CD14-positive monocyte (primary cell): Measurements from ENCODE around the gene DTNBP1. TPM values are rescaled to one million over a fixed set of nuclear protein-coding genes. Genes with fewer than 3 reads are reported as not detected.
A peak's percentile ranks its signal among the peaks of the same experiment; 100 is the strongest.

ENCODE experiments used
- DNase-seq, 3 donors: peaks; one replicate each; pipeline ENCODE4 v3.0.0-alpha.2; 2011 to 2022
- H2AFZ ChIP-seq: 2 replicates; pipeline ENCODE4 v1.6.0; 2012; ENCODE audit warnings: mild to moderate bottlenecking, low read depth, low read length, inconsistent platforms; ENCODE audit not compliant: insufficient read depth, poor library complexity, severe bottlenecking
- H3K27ac ChIP-seq, 2 donors: 1 replicate in 1 of 2; 2 replicates in 1 of 2; pipeline ENCODE4 v1.5.1; 2012 to 2013; ENCODE audit warnings: low read length in 2 of 2, control low read depth in 1 of 2, inconsistent platforms in 1 of 2, low read depth in 1 of 2, mild to moderate bottlenecking in 1 of 2
- H3K27me3 ChIP-seq, 2 donors: one replicate each; pipeline versions ENCODE4 v1.6.0 to v1.6.1; 2011 to 2013; ENCODE audit warnings: low read length in 2 of 2; ENCODE audit not compliant: control insufficient read depth in 2 of 2, insufficient read depth in 2 of 2
- H3K36me3 ChIP-seq, 2 donors: replicated peaks in 1 of 2; 1 replicate in 1 of 2; 2 replicates in 1 of 2; pipeline versions ENCODE4 v1.5.1 to v1.6.1; 2012 to 2013; ENCODE audit warnings: low read length in 2 of 2, control low read depth in 1 of 2, inconsistent platforms in 1 of 2, mild to moderate bottlenecking in 1 of 2; ENCODE audit not compliant: insufficient read depth in 2 of 2, control insufficient read depth in 1 of 2
- H3K4me1 ChIP-seq, 2 donors: 1 replicate in 1 of 2; 2 replicates in 1 of 2; pipeline versions ENCODE4 v1.5.1 to v1.6.1; 2012 to 2013; ENCODE audit warnings: low read length in 2 of 2, control low read depth in 1 of 2, inconsistent platforms in 1 of 2, mild to moderate bottlenecking in 1 of 2, moderate library complexity in 1 of 2; ENCODE audit not compliant: insufficient read depth in 2 of 2, control insufficient read depth in 1 of 2
- H3K4me2 ChIP-seq: replicated peaks from 2 replicates; pipeline ENCODE3; 2012; ENCODE audit warnings: low read length, moderate library complexity, mild to moderate bottlenecking; ENCODE audit not compliant: poor library complexity, severe bottlenecking; ENCODE audit errors: extremely low read depth
- H3K4me3 ChIP-seq, 3 experiments: fragments of 200-600 bp in 1 of 3; sonication (generic) in 1 of 3; replicated peaks in 1 of 3; 1 replicate in 2 of 3; 2 replicates in 1 of 3; pipeline ENCODE4 v1.5.1; 2011 to 2013; ENCODE audit warnings: low read length in 3 of 3, mild to moderate bottlenecking in 3 of 3, control low read depth in 2 of 3, low read depth in 2 of 3, inconsistent platforms in 1 of 3, moderate library complexity in 1 of 3
- H3K79me2 ChIP-seq: 2 replicates; pipeline ENCODE4 v1.6.0; 2012; ENCODE audit warnings: mild to moderate bottlenecking, control low read depth, inconsistent platforms, low read length, moderate library complexity; ENCODE audit not compliant: insufficient read depth
- H3K9ac ChIP-seq: 2 replicates; pipeline ENCODE4 v1.6.0; 2017; ENCODE audit warnings: low read length, mild to moderate bottlenecking; ENCODE audit not compliant: insufficient read depth, poor library complexity, severe bottlenecking
- H3K9me3 ChIP-seq, 2 donors: replicated peaks in 1 of 2; 1 replicate in 1 of 2; 2 replicates in 1 of 2; pipeline versions ENCODE4 v1.5.1 to v1.6.1; 2012 to 2013; ENCODE audit warnings: low read length in 2 of 2, control low read depth in 1 of 2; ENCODE audit not compliant: control insufficient read depth in 1 of 2, insufficient read depth in 1 of 2
- H4K20me1 ChIP-seq: 2 replicates; pipeline ENCODE4 v1.6.0; 2012; ENCODE audit warnings: mild to moderate bottlenecking, low read length, control low read depth, moderate library complexity; ENCODE audit not compliant: insufficient read depth
- H3K27ac Mint-ChIP-seq, 7 donors: one replicate each; pipeline ENCODE4 v1.8.0; 2020; ENCODE audit warnings: mild to moderate bottlenecking in 7 of 7, mixed read lengths in 7 of 7, moderate library complexity in 6 of 7, inconsistent platforms in 2 of 7
- H3K27me3 Mint-ChIP-seq, 3 donors: one replicate each; pipeline ENCODE4 v1.8.0; 2021 to 2022; ENCODE audit warnings: low read depth in 3 of 3, mild to moderate bottlenecking in 3 of 3, mixed read lengths in 3 of 3, moderate library complexity in 3 of 3, inconsistent platforms in 1 of 3
- H3K36me3 Mint-ChIP-seq, 2 donors: one replicate each; pipeline ENCODE4 v1.8.0; 2020; ENCODE audit warnings: mixed read lengths in 2 of 2, inconsistent platforms in 1 of 2, mild to moderate bottlenecking in 1 of 2
- H3K4me1 Mint-ChIP-seq: one replicate; pipeline ENCODE4 v1.8.0; 2020; ENCODE audit warnings: mild to moderate bottlenecking, mixed read lengths
- H3K4me3 Mint-ChIP-seq, 2 donors: one replicate each; pipeline ENCODE4 v1.8.0; 2020; ENCODE audit warnings: mild to moderate bottlenecking in 2 of 2, mixed read lengths in 2 of 2, moderate library complexity in 1 of 2
- H3K9me3 Mint-ChIP-seq, 7 donors: one replicate each; pipeline ENCODE4 v1.8.0; 2020 to 2022; ENCODE audit warnings: mixed read lengths in 7 of 7, mild to moderate bottlenecking in 6 of 7, moderate library complexity in 6 of 7, inconsistent platforms in 2 of 7
- CTCF ChIP-seq: fragments of 200-600 bp; IDR thresholded peaks from one replicate; pipeline ENCODE4 v1.8.0; 2022; ENCODE audit warnings: antibody characterized with exemption, mild to moderate bottlenecking
- WGBS: methylation state at CpG from one replicate; pipeline ENCODE4 v1.1.5; 2013; ENCODE audit warnings: missing lambda C conversion rate; ENCODE audit not compliant: insufficient coverage; 5-methylcytosine and 5-hydroxymethylcytosine counted together
- intact Hi-C, 2 donors: fragments of 100-400 bp; cut with micrococcal nuclease; formaldehyde crosslinking; loops; one replicate each; pipeline versions ENCODE4 v1.15.0 to v1.15.1; 2023
- polyA plus RNA-seq, 3 donors: library from polyadenylated mRNA; depleted of rRNA in 1 of 3; unstranded in 2 of 3; stranded (reverse) in 1 of 3; fragments of 300-500 nt in 2 of 3; fragments of >200 nt in 1 of 3; fragmentation: Illumina TruSeq in 2 of 3; gene quantifications; 1 replicate in 2 of 3; 2 replicates in 1 of 3; pipeline ENCODE4 v1.2.3, GENCODE V29; 2012 to 2021

Gene DTNBP1
- polyA plus RNA-seq, 3 donors: 19.7 to 26.9 (median 20.5) TPM

DNA sequence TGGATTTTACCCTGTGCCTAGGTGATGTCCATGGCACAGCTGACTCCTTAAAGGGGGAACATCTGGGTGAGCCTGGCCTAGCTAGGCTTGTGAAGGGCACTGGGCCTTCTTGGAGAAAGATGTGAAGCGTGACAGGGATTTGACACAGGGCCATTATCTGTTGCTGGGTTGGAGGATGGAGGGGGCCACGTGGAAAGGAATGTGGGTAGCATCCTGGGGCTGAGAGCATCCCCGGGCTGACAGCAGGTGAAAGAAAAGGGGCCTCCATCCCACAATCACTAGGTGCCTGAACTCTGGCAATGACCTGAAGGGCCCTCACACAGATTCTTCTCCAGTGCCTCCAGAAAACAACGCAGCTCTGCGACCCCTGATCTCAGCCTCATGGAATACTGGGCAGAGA, 124.7 kb downstream of the DTNBP1 start:
- H3K27ac Mint-ChIP-seq: peak overlapping the region in 6 of 7 donors; percentile 6 to 65 (median 30)
- no peak for DNase-seq
- no peak overlapping the region for H3K4me3 ChIP-seq
- no peaks in the 10 kb centered on the region for H3K27me3 Mint-ChIP-seq
- H3K27me3 ChIP-seq: no peaks in the 10 kb centered on the region
- H3K4me2 ChIP-seq: no peak overlapping the region
- H3K79me2 ChIP-seq: peaks cover 20% of the 10 kb centered on the region
- H3K9me3 ChIP-seq: peaks cover 4 to 10% of the 10 kb centered on the region in 2 donors
- H3K36me3 ChIP-seq: peaks cover under 1 to 5% of the 10 kb centered on the region in 2 donors
- peak overlapping the region in 1 of 2 donors; percentile 46 for H3K27ac ChIP-seq
- H3K4me1 ChIP-seq: peaks cover 31 to 42% of the 10 kb centered on the region in 2 donors
- no peak overlapping the region for H2AFZ ChIP-seq
- no peak for TF ChIP-seq CTCF
- H3K9me3 Mint-ChIP-seq: peaks cover 7 to 17% (median 11%) of the 10 kb centered on the region in 7 donors
- peaks cover 52% of the 10 kb centered on the region for H3K4me1 Mint-ChIP-seq
- peaks cover 22 to 33% of the 10 kb centered on the region in 2 donors for H3K36me3 Mint-ChIP-seq
- WGBS: 94% methylated on average over 2 of the region's 5 CpGs
- no peak overlapping the region for H3K4me3 Mint-ChIP-seq
- intact Hi-C loops: no loop called here
- no peak overlapping the region for H3K9ac ChIP-seq
- H4K20me1 ChIP-seq: no peaks in the 10 kb centered on the region

DNA sequence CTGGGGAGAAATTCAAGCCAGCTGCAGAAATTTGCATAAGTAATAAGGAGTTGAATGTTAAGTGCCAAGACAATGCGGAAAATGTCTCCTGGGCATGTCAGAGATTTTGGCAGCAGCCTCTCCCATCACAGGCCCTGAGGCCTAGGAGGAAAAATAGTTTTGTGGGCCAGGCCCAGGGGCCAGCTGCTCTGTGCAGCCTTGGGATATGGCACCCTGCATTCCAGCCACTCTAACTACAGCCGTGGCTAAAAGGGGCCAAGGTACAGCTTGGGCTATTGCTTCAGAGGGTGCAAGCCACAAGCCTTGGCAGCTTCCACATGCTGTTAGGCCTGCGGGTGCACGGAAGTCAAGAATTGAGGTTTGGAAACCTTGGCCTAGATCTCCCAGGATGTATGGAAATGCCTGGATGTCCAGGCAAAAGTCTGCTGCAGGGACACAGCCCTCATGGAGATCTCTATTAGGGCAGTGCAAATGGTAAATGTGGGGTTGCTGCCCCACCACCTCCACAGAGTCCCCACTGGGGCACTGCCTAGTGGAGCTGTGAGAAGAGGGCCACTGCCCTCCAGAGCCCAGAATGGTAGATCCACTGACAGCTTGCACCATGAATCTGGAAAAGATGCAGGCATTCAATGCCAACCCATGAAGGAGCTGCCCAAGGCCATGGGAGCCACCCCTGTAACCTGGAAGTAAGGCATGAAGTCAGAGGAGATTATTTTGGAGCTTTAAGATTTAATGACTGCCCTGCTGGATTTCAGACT, 126.5 kb downstream of the DTNBP1 start:
- intact Hi-C loops: no loop called here
- Histone ChIP-seq H3K9ac (no peak overlapping the region), H3K4me1 (peaks cover 22 to 33% of the 10 kb centered on the region in 2 donors), H3K4me2 (no peak overlapping the region), H3K79me2 (peaks cover 12% of the 10 kb centered on the region), H3K4me3 (no peak overlapping the region), H2AFZ (no peak overlapping the region), H3K27me3 (no peaks in the 10 kb centered on the region), H3K9me3 (peaks cover 4 to 10% of the 10 kb centered on the region in 2 donors), H3K36me3 (peaks cover 13 to 22% of the 10 kb centered on the region in 2 donors), H3K27ac (peak overlapping the region in 1 of 2 donors; percentile 86), H4K20me1 (no peaks in the 10 kb centered on the region)
- no peak for TF ChIP-seq CTCF
- peaks cover 50% of the 10 kb centered on the region for H3K4me1 Mint-ChIP-seq
- WGBS: 63% methylated on average over 4 of the region's 4 CpGs
- peaks cover 33 to 50% of the 10 kb centered on the region in 2 donors for H3K36me3 Mint-ChIP-seq
- H3K4me3 Mint-ChIP-seq: no peak overlapping the region
- DNase-seq: no peak
- no peaks in the 10 kb centered on the region for H3K27me3 Mint-ChIP-seq
- peaks cover 7 to 16% (median 11%) of the 10 kb centered on the region in 7 donors for H3K9me3 Mint-ChIP-seq
- H3K27ac Mint-ChIP-seq: peak overlapping the region in 6 of 7 donors; percentile 33 to 98 (median 89)
